Gastroesophageal sphincter (tissue), 3 donors: Measurements from ENCODE around the gene EMILIN3.

Experiments used
- CTCF ChIP-seq, 4 experiments: fragments of 200-600 bp in 2 of 4; fragments of 450-650 bp in 2 of 4; sonication (generic) in 1 of 4; IDR thresholded peaks; one replicate each; pipeline ENCODE4 v1.5.1; 2017 to 2019; ENCODE audit warnings: antibody characterized with exemption in 4 of 4, mild to moderate bottlenecking in 2 of 4, moderate library complexity in 2 of 4
- EP300 ChIP-seq: sonication (generic); formaldehyde crosslinking; IDR thresholded peaks from one replicate; pipeline ENCODE4 v1.6.1; 2017; ENCODE audit warnings: antibody characterized with exemption, mild to moderate bottlenecking

- no peak for TF ChIP-seq CTCF (IDR thresholded peaks at IDR 0.05)
- no peak for TF ChIP-seq EP300
Measured at GRCh38 chr20:41349943-41350342, 16.7 kb downstream of the EMILIN3 start.
